GM21360 (cell line): ENCODE results near the gene GNMT.

ENCODE experiments used
- ATAC-seq: cut with Tn5 transposase; IDR thresholded peaks from one replicate; pipeline ENCODE4 v1.9.1; 2021; ENCODE audit warnings: mild to moderate bottlenecking, moderate library complexity; ENCODE audit not compliant: unreplicated experiment

The GNMT gene

DNA sequence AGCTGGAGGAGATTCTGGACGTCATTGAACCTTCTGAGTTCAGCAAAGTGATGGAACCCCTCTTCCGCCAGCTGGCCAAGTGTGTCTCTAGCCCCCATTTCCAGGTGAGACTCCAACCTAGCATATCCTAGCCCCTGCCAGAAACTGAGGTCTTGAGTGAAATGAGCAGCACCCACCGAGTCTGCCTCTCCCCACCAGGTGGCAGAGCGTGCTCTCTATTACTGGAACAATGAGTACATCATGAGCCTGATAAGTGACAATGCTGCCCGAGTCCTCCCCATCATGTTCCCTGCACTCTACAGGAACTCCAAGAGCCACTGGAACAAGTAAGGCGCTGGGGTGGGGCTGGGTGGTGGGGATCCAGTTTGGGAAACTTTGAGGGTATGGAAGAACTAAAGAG is 48.6 kb downstream of the GNMT start:
- ATAC-seq: no peak

DNA sequence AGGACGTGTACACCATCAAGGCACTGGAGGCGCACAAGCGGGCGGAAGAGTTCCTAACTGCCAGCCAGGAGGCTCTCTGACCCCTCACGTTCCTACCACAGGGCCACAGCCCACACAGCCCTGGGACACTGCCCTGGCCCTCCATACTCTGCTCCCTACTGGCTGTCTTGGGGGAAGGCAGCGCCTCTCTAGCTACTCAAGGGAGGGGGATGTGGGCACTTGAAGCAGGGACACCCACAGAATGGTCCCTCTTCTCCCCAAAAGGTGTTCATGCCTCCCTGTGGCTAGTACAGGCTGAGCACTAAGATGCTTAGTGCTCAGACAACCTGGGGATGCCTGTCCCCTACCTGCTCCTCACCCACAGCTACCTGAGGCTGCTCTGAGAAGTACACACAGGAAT is 50.7 kb downstream of the GNMT start:
- no peak for ATAC-seq

DNA sequence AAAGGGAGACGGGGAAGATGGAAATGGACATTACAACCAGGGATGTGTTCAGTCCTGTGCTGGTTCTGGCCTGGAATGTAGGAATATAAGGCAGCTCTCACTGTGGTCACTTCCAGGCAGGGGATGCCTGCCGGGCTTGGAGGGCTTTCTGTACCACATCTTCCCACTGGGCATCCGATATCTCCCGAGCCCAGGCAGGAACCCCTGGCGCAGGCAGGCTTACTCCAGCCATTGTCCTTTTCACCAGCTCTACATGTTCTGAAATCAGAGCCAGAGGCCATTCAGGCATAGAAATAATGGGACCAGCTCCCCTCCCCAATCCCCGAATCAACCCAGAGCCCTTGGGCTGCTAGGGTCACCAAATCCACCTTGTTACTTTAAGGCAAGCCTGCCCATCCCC is 51.8 kb downstream of the GNMT start:
- ATAC-seq: no peak

DNA sequence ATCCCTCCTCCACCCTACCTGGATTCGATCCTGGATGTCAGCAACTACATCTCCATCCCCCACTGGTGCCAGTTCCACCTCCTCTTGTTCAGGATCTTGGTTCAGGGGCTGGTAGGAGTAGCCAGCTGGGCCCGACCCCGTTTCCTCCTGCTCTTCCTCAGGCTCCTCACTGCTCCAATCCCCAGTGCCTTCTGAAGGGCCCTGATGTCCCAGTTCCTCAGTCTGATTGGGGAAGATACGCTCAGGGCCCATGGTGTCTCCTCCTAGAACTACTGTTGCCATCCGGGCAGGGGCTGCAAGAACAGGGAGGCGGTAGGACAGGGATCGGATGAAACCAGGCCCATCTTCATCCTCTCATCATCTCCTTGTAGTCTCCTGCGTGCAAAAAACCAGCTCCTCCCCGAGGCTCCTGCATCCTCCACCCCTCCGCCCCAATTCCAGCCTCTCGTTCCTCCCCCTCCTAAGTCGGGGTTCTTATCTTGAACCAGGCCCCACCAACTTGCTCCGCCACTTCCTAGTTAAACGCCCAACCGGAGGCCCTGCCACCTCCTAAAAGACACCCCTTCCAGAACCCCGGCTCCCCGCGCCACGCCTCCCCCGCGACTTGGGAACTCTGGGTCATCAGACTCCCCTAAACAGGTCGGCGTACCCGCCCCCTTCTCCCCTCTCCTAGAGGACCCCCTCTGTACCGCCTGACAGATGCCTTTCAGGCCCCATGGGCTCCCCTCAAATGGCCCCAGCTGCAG is 52.7 kb downstream of the GNMT start:
- peak; percentile 21 for ATAC-seq
